ENCODE measurements around the gene DGKB.

GRCh38 chr7:14688208-14688607, 214.3 kb downstream of the DGKB start:
- TF ChIP-seq NFIC (IDR thresholded peaks at IDR 0.05) (no peak), EGR1 (IDR thresholded peaks at IDR 0.05) (no peak), REST (IDR thresholded peaks at IDR 0.05; ENCODE audit: low read depth) (no peak), USF1 (IDR thresholded peaks at IDR 0.05) (no peak), CREB1 (IDR thresholded peaks at IDR 0.05; ENCODE audit: low read depth) (no peak)

All from Ishikawa (cell line).